Stimulated activated CD4-positive, alpha-beta T cell treated with anti-CD3 and anti-CD28 coated beads, Interleukin-4, amount 100 ng/mL, for 1 hour (primary cell): ENCODE results near the gene C10orf88.
"Not testable (repeated sequence)": the region's sequence is repeated elsewhere in the genome, so short reads cannot be mapped to it uniquely, and the experiment has no call there.

Source experiments
- DNase-seq: peaks from one replicate; pipeline ENCODE4 v3.0.0-alpha.2; 2020

Gene C10orf88

GRCh38 chr10:122957474-122957873 lies 3.4 kb upstream of the C10orf88 start:
- no peak for DNase-seq

GRCh38 chr10:122955892-122956291 lies 1.9 kb upstream of the C10orf88 start:
- no peak for DNase-seq

- DNase-seq = no peak
Measured at GRCh38 chr10:122954731-122955050, 664 bp upstream of the C10orf88 start.

GRCh38 chr10:122949296-122949695 lies 4.7 kb downstream of the C10orf88 start:
- DNase-seq = no peak

DNA sequence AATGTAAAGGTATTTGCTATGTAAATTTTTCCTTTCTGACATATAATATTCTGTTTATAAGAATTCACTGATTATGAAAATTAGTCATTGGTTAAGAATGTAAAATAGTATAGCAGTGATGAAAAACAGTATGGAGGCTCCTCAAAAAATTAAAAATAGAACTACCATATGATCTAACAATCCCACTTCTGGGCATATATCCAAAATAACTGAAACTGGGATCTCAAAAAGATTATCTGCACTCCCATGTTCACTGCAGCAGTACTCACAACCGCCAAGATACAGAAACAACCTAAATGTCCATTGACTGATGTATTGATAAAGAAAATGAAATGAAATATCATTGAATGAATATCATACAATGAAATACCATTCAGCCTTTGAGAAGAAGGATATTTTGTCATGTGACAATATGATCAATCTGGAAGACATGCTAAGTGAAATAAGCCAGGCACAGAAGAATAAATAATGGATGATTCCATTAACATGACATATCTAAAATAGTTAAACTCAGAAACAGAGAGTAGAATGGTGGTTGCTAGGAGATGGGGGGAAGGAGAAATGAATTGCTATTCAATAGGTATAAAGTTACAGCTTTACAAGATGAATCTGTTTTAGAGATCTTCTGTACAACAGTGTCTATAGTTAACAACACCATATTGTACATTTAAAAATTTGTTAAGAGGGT lies 14.0 kb downstream of the C10orf88 start:
- DNase-seq = no peak

GRCh38 chr10:122939133-122939855 lies 14.7 kb downstream of the C10orf88 start:
- no peak for DNase-seq

GRCh38 chr10:122931088-122931906 lies 22.7 kb downstream of the C10orf88 start:
- no peak for DNase-seq

DNA sequence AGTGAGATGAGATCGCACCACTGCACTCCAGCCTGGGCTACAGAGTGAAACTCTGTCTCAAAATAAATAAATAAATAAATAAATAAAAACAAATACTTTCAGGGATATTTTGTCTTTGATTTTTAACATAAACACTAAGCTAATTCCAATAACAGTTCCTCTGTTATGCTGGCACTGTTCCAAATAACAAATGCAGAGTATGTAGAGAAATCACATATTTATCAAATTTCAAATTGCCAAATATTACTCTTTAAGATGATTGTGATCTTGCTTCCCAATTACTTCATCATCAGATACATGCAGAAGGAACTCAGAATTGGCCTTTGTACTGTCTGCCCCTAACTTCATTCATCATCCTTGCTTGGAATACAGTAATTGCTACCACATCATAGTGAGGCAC lies 23.9 kb downstream of the C10orf88 start:
- DNase-seq = no peak

DNA sequence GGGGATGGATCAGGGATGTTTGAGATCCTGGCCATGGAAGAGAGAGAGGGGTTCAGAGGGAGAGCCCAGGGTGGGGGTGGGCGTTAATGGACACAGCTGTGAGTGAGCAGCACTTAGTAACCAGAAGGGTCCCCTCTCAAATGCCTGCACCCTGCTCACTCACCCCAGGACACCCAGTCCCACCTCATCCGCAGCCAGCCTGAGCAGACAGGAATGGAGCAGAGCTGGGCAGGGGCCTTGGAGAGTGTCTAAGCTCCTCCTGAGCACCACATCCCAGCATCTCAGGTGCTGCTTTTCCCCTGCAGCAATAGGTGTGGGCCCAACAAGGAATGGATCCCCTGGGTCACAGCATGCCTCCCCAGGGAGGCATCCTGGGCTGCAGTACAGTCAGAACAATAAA lies 38.3 kb downstream of the C10orf88 start:
- no peak for DNase-seq

GRCh38 chr10:122911889-122912484 lies 42.0 kb downstream of the C10orf88 start:
- peak; percentile 54 for DNase-seq

GRCh38 chr10:122910310-122910709 lies 43.7 kb downstream of the C10orf88 start, which contains the start of gene FAM24A:
TSS of gene FAM24A (plus strand) at chr10:122910610. CDS start at chr10:122911635, 1,025 bp downstream.
- DNase-seq = no peak

GRCh38 chr10:122903861-122904260 lies 50.2 kb downstream of the C10orf88 start:
- DNase-seq = not testable (repeated sequence)

DNA sequence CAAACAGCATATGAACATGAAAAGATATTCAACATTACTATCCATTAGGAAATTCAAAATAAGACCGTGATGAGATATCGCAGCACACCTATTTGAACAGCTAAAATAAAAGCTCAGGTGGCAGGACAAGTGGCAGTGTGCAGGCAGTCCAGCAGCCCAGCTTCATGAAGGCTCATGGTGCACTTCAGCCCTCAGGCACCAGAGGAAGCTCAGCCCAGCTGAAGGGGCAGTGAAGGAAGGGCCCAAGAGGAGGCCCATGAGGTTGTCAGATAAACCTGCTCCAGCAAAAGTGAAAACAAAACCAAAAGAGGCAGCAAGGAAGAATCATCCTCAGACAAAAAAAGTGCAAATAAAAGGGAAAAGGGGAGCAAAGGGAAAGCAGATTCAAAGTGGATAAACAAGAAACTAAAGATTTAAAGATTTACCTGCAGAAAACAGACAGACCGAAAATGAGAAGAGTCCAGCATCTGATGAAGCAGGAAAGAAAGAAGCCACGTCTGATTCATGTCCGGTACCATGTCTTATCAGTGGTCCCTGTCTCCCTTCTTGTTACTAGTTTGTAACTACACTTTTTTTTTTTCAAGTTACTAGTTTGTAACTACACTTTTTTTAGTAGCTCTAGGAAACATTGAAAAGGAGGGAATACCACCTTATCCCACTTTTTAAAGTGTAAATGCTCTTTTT lies 59.6 kb downstream of the C10orf88 start:
- DNase-seq = no peak

DNA sequence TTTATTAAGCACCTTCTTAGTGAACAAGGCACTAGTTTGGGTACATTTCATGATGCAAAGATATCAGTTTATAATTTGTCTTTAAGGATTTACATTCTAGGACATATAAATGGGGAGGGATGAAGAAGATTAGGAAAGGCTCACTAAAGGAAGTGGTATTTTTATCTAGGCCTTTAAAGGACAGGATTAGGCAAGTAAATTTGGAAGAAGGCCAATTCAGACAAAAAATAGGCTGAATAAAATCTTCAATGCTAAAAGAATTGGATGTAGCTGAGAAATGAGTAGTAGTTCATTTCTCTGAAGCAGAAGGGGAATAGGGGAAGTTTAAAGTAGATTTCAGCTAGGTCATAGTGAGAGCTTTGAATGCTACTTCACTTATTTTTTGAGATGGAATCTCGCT lies 69.9 kb downstream of the C10orf88 start:
- no peak for DNase-seq

DNA sequence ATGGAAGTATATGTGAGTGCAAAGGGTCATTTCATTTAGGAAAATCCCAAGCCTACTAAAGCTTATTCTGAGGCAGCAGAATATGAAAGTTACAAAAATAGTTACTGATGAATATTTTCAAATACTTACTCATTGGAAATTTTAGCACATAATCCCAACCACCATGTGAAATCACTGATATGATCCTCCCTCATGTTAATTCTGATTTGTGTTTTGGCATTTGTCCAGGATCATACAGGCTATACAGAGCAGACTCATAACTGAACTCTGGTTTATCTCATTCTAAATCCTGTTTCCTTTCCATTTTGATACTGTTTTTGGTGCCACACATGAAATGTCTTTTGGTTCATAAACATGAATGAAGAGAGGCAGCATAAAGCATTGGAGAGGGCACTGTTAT lies 71.3 kb downstream of the C10orf88 start:
- no peak for DNase-seq
